Stimulated activated CD8-positive, alpha-beta memory T cell treated with anti-CD3 and anti-CD28 coated beads, Interleukin-2, amount 100 ng/mL, for 48 hours (primary cell): ENCODE data around the gene LRRC4C.
"Not testable (repeated sequence)": the region's sequence is repeated elsewhere in the genome, so short reads cannot be mapped to it uniquely, and the experiment has no call there.

Source experiments
- DNase-seq, 2 donors: peaks; one replicate each; pipeline ENCODE4 v3.0.0-alpha.2; 2020; ENCODE audit warnings: low read depth in 2 of 2

The LRRC4C gene

GRCh38 chr11:40877981-40878380 lies 581.5 kb downstream of the LRRC4C start:
- no peak for DNase-seq

GRCh38 chr11:40877256-40877655 lies 582.2 kb downstream of the LRRC4C start:
- DNase-seq, result no peak

- DNase-seq, result no peak
Observed at GRCh38 chr11:40867991-40868632, 591.3 kb downstream of the LRRC4C start.

GRCh38 chr11:40857754-40858153 lies 601.7 kb downstream of the LRRC4C start:
- not testable (repeated sequence) for DNase-seq

- no peak for DNase-seq
Observed at GRCh38 chr11:40842750-40843339, 616.6 kb downstream of the LRRC4C start.

GRCh38 chr11:40841231-40841630 lies 618.2 kb downstream of the LRRC4C start:
- DNase-seq, result no peak

- no peak for DNase-seq
Observed at GRCh38 chr11:40838181-40838683, 621.2 kb downstream of the LRRC4C start.

- no peak for DNase-seq
Observed at GRCh38 chr11:40827116-40827515, 632.3 kb downstream of the LRRC4C start.

GRCh38 chr11:40826601-40827000 lies 632.9 kb downstream of the LRRC4C start:
- no peak for DNase-seq

- no peak for DNase-seq
Observed at GRCh38 chr11:40825201-40825834, 634.1 kb downstream of the LRRC4C start.

GRCh38 chr11:40819230-40819629 lies 640.2 kb downstream of the LRRC4C start:
- no peak for DNase-seq

GRCh38 chr11:40816976-40817375 lies 642.5 kb downstream of the LRRC4C start:
- no peak for DNase-seq

- no peak for DNase-seq
Observed at GRCh38 chr11:40797981-40798380, 661.5 kb downstream of the LRRC4C start.

- DNase-seq, result no peak
Observed at GRCh38 chr11:40787224-40787623, 672.2 kb downstream of the LRRC4C start.

GRCh38 chr11:40763046-40763445 lies 696.4 kb downstream of the LRRC4C start:
- no peak for DNase-seq

- DNase-seq, result no peak
Observed at GRCh38 chr11:40759341-40759740, 700.1 kb downstream of the LRRC4C start.

- DNase-seq, result no peak
Observed at GRCh38 chr11:40754297-40754696, 705.2 kb downstream of the LRRC4C start.

GRCh38 chr11:40746282-40746681 lies 713.2 kb downstream of the LRRC4C start:
- DNase-seq, result no peak

- DNase-seq, result no peak
Observed at GRCh38 chr11:40732132-40732531, 727.3 kb downstream of the LRRC4C start.

GRCh38 chr11:40722179-40722795 lies 737.2 kb downstream of the LRRC4C start:
- DNase-seq, result no peak

- no peak for DNase-seq
Observed at GRCh38 chr11:40716344-40717130, 742.9 kb downstream of the LRRC4C start.

GRCh38 chr11:40713083-40713482 lies 746.4 kb downstream of the LRRC4C start:
- no peak for DNase-seq
